ENCODE measurements around the gene METTL25.

The METTL25 gene

DNA sequence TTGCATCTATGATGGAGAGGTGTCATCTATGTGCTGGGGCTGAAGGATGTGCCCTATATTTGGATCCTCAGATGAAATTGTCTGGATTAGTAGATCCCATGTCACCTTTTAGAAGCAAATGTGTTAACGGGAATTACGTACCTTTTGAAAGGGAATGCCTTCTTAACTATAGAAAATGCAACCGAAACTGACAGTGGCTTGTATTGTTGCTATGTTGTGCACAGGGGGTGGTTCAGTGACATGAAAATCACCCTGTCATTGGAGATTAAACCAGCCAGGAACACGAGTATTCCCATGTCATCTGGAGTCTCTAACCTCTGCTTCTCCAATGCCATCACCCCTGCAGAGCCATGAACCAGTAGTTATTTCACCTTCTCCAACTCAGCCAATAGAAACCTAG lies 110.2 kb downstream of the METTL25 start:
- DNase-seq (ENCODE audit: low read depth in 2 of 2) = no peak

- DNase-seq (ENCODE audit: low read depth in 2 of 2) = no peak
Measured at GRCh38 chr12:82470906-82471512, 112.7 kb downstream of the METTL25 start.

DNA sequence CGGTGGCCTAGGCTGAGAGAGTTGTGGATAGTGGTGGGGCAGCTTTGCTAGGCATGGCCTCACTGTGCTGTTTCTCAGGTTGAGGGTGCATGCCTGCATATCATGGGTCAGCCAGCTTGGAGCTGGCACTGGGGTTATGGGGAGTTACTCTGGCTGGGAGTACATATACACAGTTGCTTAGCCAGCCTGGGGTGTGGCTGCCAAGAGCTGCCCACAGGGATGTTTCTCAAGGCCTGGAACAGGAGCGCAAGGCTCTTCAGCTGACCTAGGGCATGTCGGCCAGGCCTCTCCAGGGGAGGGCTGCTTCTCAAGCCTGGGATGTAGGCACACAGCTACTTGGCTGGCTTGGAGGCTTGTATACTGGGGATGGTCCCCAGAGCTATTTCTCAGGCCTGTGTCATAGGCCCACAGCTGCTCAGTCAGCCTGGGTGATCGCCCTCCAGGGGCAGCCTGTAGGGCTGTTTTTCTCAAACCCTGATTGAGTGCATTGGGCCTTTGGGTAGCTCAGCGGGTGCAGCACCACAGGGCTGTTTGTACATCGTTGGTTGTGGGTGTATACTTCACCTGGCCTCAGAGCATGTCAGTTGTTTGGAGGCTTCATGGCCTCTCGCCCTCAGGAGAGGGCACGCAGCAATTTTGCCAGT lies 114.9 kb downstream of the METTL25 start:
- no peak for DNase-seq (ENCODE audit: low read depth in 2 of 2)

- no peak for DNase-seq (ENCODE audit: low read depth in 2 of 2)
Measured at GRCh38 chr12:82474181-82474797, 116.0 kb downstream of the METTL25 start.

DNA sequence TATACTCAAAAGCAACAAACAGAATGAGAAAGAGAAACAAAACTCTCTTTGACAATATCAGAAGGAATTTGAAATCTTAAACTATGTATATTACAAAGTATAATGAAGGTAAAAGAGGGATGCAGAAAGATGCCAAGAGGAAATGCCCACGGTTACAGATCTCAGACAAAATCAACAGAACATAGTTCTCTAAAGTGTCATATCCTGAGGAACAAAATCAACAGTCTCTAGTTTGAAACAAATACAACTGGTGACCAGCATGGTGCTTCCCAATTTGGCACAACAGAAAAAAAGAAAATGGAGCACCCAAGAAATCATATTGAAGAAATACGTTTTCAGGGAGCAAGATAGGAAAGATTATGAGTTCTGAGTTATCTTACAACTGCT lies 116.5 kb downstream of the METTL25 start:
- no peak for DNase-seq (ENCODE audit: low read depth in 2 of 2)

- DNase-seq (ENCODE audit: low read depth in 2 of 2) = no peak
Measured at GRCh38 chr12:82475211-82475610, 116.9 kb downstream of the METTL25 start.

- DNase-seq (ENCODE audit: low read depth in 2 of 2) = no peak
Measured at GRCh38 chr12:82476511-82476910, 118.2 kb downstream of the METTL25 start.

GRCh38 chr12:82479511-82479910 lies 121.2 kb downstream of the METTL25 start:
- DNase-seq (ENCODE audit: low read depth in 2 of 2) = no peak

GRCh38 chr12:82480606-82481005 lies 122.3 kb downstream of the METTL25 start:
- no peak for DNase-seq (ENCODE audit: low read depth in 2 of 2)

- no peak for DNase-seq (ENCODE audit: low read depth in 2 of 2)
Measured at GRCh38 chr12:82481954-82482353, 123.6 kb downstream of the METTL25 start.

DNA sequence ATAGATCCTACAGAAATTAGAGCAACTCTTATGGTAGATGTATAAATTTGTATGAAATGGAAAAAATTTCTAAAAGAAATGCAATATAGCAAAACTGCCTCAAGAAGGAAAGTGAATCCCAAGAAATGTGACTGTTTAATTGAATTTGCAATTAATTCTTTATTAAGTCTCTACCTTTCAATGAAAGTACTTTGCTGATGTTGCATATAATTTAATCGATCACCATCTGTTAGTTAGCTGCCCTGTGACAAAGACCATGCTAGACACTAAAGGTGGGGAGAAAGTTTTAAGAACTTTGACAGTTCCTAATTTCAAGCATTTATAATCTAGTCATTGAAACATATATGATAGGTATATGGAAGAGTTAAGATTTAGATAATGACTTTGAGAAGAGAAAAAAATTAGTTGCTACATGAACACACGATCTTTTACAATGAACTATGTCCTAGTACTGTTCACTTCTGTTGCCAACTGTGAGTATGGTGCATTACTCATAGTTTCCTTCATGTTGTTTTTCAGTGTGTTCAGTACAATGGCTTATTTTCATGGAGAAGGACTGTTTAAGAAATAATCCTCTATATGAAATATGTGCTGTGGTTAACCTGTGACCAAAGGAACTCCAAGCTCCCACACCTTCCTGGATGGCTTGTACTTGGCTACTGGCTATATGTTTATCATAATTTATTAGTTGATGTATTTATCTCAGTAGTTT lies 128.4 kb downstream of the METTL25 start:
- DNase-seq (ENCODE audit: low read depth in 2 of 2) = no peak

DNA sequence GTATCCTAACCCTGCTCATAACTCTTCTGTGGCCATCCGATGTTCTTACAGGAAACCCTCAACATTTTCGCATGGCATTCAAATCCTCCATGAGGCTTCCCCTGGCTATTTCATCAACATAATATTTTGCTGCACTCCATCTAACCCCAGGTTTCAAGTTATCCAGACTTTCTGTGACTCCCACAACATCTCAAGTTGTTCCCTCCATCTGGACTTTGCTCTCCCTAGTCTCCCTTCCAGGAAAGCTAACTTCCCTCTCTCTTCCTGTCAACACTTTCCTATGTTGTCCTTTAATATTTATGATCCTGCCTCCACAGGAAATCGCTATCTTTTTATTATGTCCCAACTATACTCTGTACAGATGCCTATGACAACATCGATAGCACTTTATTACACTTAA lies 146.1 kb downstream of the METTL25 start:
- DNase-seq (ENCODE audit: low read depth in 2 of 2) = no peak

DNA sequence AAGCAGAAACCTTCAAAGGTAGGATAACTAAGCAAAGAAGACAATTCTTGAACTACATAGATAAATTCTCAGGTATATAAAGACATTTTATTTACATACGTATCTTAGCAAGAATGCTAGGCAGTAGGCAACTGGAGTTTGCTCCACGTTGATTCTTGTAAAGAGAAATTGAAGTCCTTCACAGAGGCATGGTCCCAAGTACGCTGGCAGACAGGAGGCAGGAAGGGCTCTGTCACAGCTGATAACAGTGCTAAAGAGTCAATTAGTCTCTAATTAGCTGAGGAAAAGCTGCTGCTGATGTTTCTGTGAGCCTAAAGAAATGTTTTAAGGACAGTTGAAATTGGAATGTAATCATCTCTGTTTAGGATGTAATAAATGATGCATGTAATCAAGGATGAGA lies 146.8 kb downstream of the METTL25 start:
- no peak for DNase-seq (ENCODE audit: low read depth in 2 of 2)

DNA sequence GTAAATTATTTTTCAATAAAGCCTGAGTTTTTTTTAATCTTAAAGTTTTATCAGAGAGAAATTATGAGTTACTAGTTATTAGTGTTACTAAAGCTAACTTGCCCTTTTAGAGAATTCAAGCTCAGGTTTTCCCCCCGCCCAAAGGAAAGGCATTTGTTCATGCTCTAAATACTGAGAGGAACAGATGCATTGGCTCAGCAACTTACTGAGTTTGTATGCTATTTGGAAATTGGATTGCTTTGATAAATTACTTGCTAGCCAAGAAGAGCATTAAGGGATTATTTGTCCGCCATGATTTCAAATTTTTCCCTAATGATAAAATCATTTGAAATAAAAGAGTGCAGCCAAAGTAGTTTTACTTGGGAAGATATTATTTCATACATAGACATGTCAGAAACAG lies 149.4 kb downstream of the METTL25 start:
- DNase-seq (ENCODE audit: low read depth in 2 of 2) = no peak

GRCh38 chr12:82510386-82510785 lies 152.1 kb downstream of the METTL25 start:
- DNase-seq (ENCODE audit: low read depth in 2 of 2) = no peak

- DNase-seq (ENCODE audit: low read depth in 2 of 2) = no peak
Measured at GRCh38 chr12:82514880-82515279, 156.6 kb downstream of the METTL25 start.

DNA sequence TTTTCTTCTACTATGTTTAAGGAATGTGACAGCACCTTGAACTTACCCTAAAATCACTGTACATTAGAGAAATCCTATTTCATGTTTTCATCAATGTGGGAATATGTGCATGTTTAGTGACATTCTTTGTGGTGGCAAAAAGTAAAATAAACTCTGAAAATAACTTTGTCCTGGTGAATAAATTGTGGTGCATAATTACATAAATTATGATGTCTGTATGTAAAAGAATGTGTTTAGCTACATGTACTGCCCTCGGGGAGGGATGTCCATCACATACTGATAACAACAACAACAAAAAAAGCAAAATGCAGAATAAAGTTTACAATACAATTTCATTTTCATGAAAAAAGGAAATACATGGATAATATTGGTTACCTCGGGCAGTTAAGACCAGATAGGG lies 157.3 kb downstream of the METTL25 start:
- DNase-seq (ENCODE audit: low read depth in 2 of 2) = no peak

- no peak for DNase-seq (ENCODE audit: low read depth in 2 of 2)
Measured at GRCh38 chr12:82517027-82517426, 158.7 kb downstream of the METTL25 start.

DNA sequence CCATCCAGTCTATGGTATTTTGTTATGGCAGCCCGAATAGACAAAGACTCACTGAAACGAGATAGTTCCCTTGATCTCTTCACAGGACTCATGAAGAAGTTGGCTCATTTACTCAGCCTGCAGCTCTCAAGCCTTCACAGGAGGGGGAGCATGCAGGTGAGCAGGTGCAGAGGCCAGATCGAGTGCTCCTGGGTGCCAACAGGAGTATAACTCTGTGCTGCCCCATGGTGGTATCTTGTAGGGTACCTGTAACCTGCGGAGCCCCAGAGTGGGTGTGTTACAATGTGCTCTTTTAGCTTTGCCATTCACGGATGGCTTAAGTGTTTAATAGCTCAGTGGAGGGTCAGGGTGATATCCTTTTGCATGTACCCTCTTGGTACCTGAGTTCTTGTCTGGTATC lies 159.5 kb downstream of the METTL25 start:
- no peak for DNase-seq (ENCODE audit: low read depth in 2 of 2)

DNA sequence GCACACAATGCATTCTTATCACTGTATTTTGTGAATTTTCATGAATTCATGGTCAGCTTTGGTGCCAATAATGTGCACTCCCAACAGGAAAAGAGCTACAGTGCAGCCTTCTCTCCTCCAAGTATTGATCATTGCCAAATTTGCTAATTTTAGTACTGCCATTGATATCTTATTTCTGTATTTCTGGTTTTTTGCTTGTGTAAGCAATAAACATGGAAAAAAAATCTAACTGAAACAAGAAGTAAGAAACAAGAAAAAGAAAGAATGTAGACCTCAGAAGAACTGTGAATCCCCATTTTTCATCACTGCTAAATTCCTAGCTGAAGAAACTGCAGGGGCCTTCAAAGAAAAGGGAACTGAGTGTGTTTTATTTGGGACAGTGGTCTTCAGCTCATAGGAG lies 161.2 kb downstream of the METTL25 start:
- DNase-seq (ENCODE audit: low read depth in 2 of 2) = no peak

DNA sequence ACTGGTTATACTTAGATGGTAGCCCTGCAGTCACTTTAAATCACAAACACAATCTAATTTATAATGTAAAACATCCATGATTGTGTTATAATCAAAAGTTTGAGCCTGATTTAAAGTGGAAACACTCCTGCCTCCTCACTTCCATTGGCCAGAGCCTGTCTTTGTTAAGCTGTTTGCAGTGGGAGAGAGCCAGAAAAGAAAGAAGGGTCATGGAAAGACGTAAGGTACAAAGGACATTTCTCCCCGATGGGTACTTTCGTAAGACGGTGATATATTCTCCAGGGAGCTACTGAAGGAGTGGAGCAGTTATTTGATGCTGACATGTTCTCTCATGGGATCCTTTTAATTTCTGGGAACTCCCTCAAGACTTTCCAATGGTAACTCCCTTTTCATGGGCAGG lies 164.0 kb downstream of the METTL25 start:
- no peak for DNase-seq (ENCODE audit: low read depth in 2 of 2)

GRCh38 chr12:82522762-82523161 lies 164.4 kb downstream of the METTL25 start:
- DNase-seq (ENCODE audit: low read depth in 2 of 2) = no peak

DNA sequence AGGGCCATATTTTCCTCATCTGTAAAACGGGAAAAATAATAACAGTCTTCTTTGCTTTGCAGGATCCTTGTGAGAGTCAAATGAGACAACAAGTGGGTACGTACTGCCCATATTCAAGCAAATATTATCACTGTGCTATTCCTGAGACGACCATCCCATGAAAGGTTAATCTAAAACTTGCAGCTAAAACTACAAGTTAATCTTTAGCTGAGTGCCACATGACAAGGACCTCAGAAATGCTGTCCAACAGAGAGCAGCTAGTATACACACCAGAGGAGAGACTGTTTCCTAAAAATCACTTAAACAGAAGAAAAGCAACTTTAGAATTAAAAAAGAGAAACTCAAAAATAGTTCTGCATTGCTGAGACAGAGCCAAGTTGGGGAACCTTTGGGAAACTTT lies 165.7 kb downstream of the METTL25 start:
- DNase-seq (ENCODE audit: low read depth in 2 of 2) = no peak

Data from stimulated activated CD8-positive, alpha-beta memory T cell treated with anti-CD3 and anti-CD28 coated beads, Interleukin-15, amount 100 ng/mL, for 4 hours (primary cell).